ENCODE measurements around the gene DPYD. TPM values are rescaled to one million over a fixed set of nuclear protein-coding genes. Genes with fewer than 3 reads are reported as not detected.

The DPYD gene
- total and polyA plus RNA-seq, 9 of the 15 experiments (the other 6 are each of a cell fraction or from before 2014, with no cell fraction given): 0.03 to 0.25 (median 0.08) TPM; not detected in 2

GRCh38 chr1:97711858-97712257 lies 209.0 kb downstream of the DPYD start:
- no TSS peak for BruUV-seq (replicated peaks)

GRCh38 chr1:97693601-97694000 lies 227.2 kb downstream of the DPYD start:
- H3K9me1 ChIP-seq (ENCODE audit: control insufficient read depth, insufficient read depth, low read length): no peaks in the 10 kb centered on the region
- no TSS peak for BruUV-seq (replicated peaks)
- intact Hi-C loops (cut with micrococcal nuclease) (no loop called here), in situ Hi-C loops (cut with MboI) (no loop called here)
- no peak overlapping the region for H3K27ac ChIP-seq (ENCODE audit: extremely low read depth, low read depth, low read length)
- 0% methylated on average over 1 of the region's 1 CpG for WGBS (ENCODE audit: insufficient coverage, low coverage, missing lambda C conversion rate)
- H3K4me1 ChIP-seq (replicated peaks in 1 of 2; ENCODE audit: control insufficient read depth in 2 of 2, insufficient read depth in 2 of 2, low read length in 2 of 2): no peaks in the 10 kb centered on the region
- DNase-seq (ENCODE audit: extremely low read depth in 1 of 4, low spot score in 3 of 4): no peak
- CTCF ChIA-PET (ENCODE audit: low intra/inter-chr PET ratio): no interaction called here
- no peak overlapping the region for H3K4me2 ChIP-seq (ENCODE audit: insufficient read depth, low read length)
- no peak overlapping the region for H3K9ac ChIP-seq (ENCODE audit: insufficient read depth in 1 of 2, low read depth in 2 of 2, low read length in 2 of 2)
- ATAC-seq: no peak
- no peaks in the 10 kb centered on the region for H3K79me2 ChIP-seq (ENCODE audit: control insufficient read depth, insufficient read depth, low read length)
- H2AFZ ChIP-seq (ENCODE audit: low read depth, low read length): no peak overlapping the region
- H3K9me3 ChIP-seq (replicated peaks; ENCODE audit: control insufficient read depth, insufficient read depth, low read depth, low read length): no peaks in the 10 kb centered on the region
- no peaks in the 10 kb centered on the region for H3K36me3 ChIP-seq (ENCODE audit: control insufficient read depth, insufficient read depth, low read length)
- POLR2A ChIA-PET: no interaction called here
- H3K4me3 ChIP-seq: no peak overlapping the region
- H3K27me3 ChIP-seq (ENCODE audit: control insufficient read depth in 2 of 2, insufficient read depth in 2 of 2, low read length in 2 of 2): no peaks in the 10 kb centered on the region
- no peaks in the 10 kb centered on the region for H4K20me1 ChIP-seq (replicated peaks; ENCODE audit: control insufficient read depth, insufficient read depth, low read length)
- FAIRE-seq: no peak
- TF ChIP-seq ZHX1 (conservative IDR thresholded peaks at IDR 0.05; ENCODE audit: low read length): no peak
- no peak for TF ChIP-seq ZBTB1 (CRISPR knock-in tag; IDR thresholded peaks at IDR 0.05; ENCODE audit: borderline replicate concordance, low read depth)
- TF ChIP-seq TAF9B (IDR thresholded peaks at IDR 0.05; ENCODE audit: partially characterized antibody): no peak
- no peak for TF ChIP-seq TCFL5 (CRISPR knock-in tag; conservative IDR thresholded peaks at IDR 0.05)
- TF ChIP-seq RFX7 (CRISPR knock-in tag; IDR thresholded peaks at IDR 0.05): no peak
- no peak for TF ChIP-seq ZNF263 (CRISPR knock-in tag; IDR thresholded peaks at IDR 0.05; ENCODE audit: borderline replicate concordance)
- no peak for TF ChIP-seq ZKSCAN8 (CRISPR knock-in tag; IDR thresholded peaks at IDR 0.05)
- TF ChIP-seq ZBTB26 (CRISPR knock-in tag; IDR thresholded peaks at IDR 0.05): no peak

More at GRCh38 chr1:97711858-97712257, 209.0 kb downstream of the DPYD start:
- ChIA-PET CTCF (ENCODE audit: low intra/inter-chr PET ratio) (no interaction called here), POLR2A (no interaction called here)
- Histone ChIP-seq H4K20me1 (replicated peaks; ENCODE audit: control insufficient read depth, insufficient read depth, low read length) (no peaks in the 10 kb centered on the region), H3K4me1 (replicated peaks in 1 of 2; ENCODE audit: control insufficient read depth in 2 of 2, insufficient read depth in 2 of 2, low read length in 2 of 2) (no peaks in the 10 kb centered on the region), H3K4me3 (no peak overlapping the region), H3K9me1 (ENCODE audit: control insufficient read depth, insufficient read depth, low read length) (no peaks in the 10 kb centered on the region), H3K27me3 (ENCODE audit: control insufficient read depth in 2 of 2, insufficient read depth in 2 of 2, low read length in 2 of 2) (no peaks in the 10 kb centered on the region), H3K36me3 (ENCODE audit: control insufficient read depth, insufficient read depth, low read length) (no peaks in the 10 kb centered on the region), H3K9ac (ENCODE audit: insufficient read depth in 1 of 2, low read depth in 2 of 2, low read length in 2 of 2) (no peak overlapping the region), H3K4me2 (ENCODE audit: insufficient read depth, low read length) (no peak overlapping the region), H2AFZ (ENCODE audit: low read depth, low read length) (no peak overlapping the region), H3K9me3 (replicated peaks; ENCODE audit: control insufficient read depth, insufficient read depth, low read depth, low read length) (0 out of 2 replicates have a peak, but pooled peaks cover 1% of the 10 kb centered on the region), H3K27ac (ENCODE audit: extremely low read depth, low read depth, low read length) (no peak overlapping the region), H3K79me2 (ENCODE audit: control insufficient read depth, insufficient read depth, low read length) (no peaks in the 10 kb centered on the region)
- WGBS (ENCODE audit: insufficient coverage, low coverage, missing lambda C conversion rate): 0% methylated on average over 1 of the region's 1 CpG
- no peak for ATAC-seq
- in situ Hi-C loops (cut with MboI): no loop called here
- intact Hi-C loops (cut with micrococcal nuclease): no loop called here
- no peak for DNase-seq (ENCODE audit: extremely low read depth in 1 of 4, low spot score in 3 of 4)
- TF ChIP-seq CEBPB (tag; IDR thresholded peaks at IDR 0.05) (peak; percentile 42; the same call in 1 of the 2 replicates), CEBPG (CRISPR knock-in tag; IDR thresholded peaks at IDR 0.05) (no peak), CEBPG (tag; conservative IDR thresholded peaks at IDR 0.05 in 1 of 2, IDR thresholded peaks at IDR 0.05 in 1 of 2) (peak in 1 of 2 experiments; percentile 78; a peak in 2 of 4 replicates), ZNF324 (CRISPR knock-in tag; IDR thresholded peaks at IDR 0.05) (no peak), HIVEP1 (CRISPR knock-in tag; IDR thresholded peaks at IDR 0.05) (no peak), HNRNPUL1 (IDR thresholded peaks at IDR 0.05; ENCODE audit: low read length) (no peak), ZC3H8 (IDR thresholded peaks at IDR 0.05) (no peak), ZSCAN29 (IDR thresholded peaks at IDR 0.05) (no peak), TAF9B (IDR thresholded peaks at IDR 0.05; ENCODE audit: partially characterized antibody) (no peak)
- FAIRE-seq: no peak
